SH-SY5Y (cell line): ENCODE measurements around the gene CTBP1.

Experiments
- GATA2 ChIP-seq: IDR thresholded peaks from 2 replicates; pipeline ENCODE4 v1.6.1; 2011; ENCODE audit warnings: mild to moderate bottlenecking, low read depth, low read length
- GATA3 ChIP-seq: IDR thresholded peaks from 2 replicates; pipeline ENCODE4 v1.6.1; 2011; ENCODE audit warnings: low read depth, mild to moderate bottlenecking, low read length, moderate library complexity

- TF ChIP-seq GATA3 (no peak), GATA2 (no peak)
These were observed 26.7 kb downstream of the CTBP1 start for GRCh38 chr4:1222036-1222789.
